Activated B cell treated with CpG ODN at 0.5 μM for 24 hours (primary cell): Measurements from ENCODE around the gene TXNIP. TPM values are rescaled to one million over a fixed set of nuclear protein-coding genes. Genes with fewer than 3 reads are reported as not detected.

ENCODE experiments used
- ATAC-seq: fragments of 200-7000 bp; cut with Tn5 transposase; one replicate; pipeline ENCODE4 v1.10.0; 2021; ENCODE audit warnings: low read depth, mild to moderate bottlenecking, moderate library complexity
- CTCF ChIA-PET: fragments of 350-600 bp; sonication (Branson Sonifier 250); formaldehyde crosslinking; loops from one replicate; lab custom pipeline; 2021; ENCODE audit warnings: antibody characterized with exemption; lab: Charles Lee
- POLR2A ChIA-PET: fragments of 350-600 bp; sonication (Branson Sonifier 250); formaldehyde crosslinking; loops from one replicate; lab custom pipeline; 2021; ENCODE audit warnings: antibody characterized with exemption; lab: Charles Lee
- DNase-seq: peaks from one replicate; pipeline ENCODE4 v3.0.0; 2022
- H3K27ac Mint-ChIP-seq: one replicate; pipeline ENCODE4 v1.8.0; 2020; ENCODE audit warnings: mixed read lengths
- H3K27me3 Mint-ChIP-seq: one replicate; pipeline ENCODE4 v1.8.0; 2021; ENCODE audit warnings: mixed read lengths
- H3K36me3 Mint-ChIP-seq: one replicate; pipeline ENCODE4 v1.8.0; 2021; ENCODE audit warnings: low read depth, mixed read lengths
- H3K4me1 Mint-ChIP-seq: one replicate; pipeline ENCODE4 v1.8.0; 2021; ENCODE audit warnings: mixed read lengths
- H3K4me3 Mint-ChIP-seq: one replicate; pipeline ENCODE4 v1.8.0; 2020; ENCODE audit warnings: mild to moderate bottlenecking, mixed read lengths
- H3K9me3 Mint-ChIP-seq: one replicate; pipeline ENCODE4 v1.8.0; 2020; ENCODE audit warnings: mixed read lengths
- intact Hi-C: fragments of 100-400 bp; cut with micrococcal nuclease; formaldehyde crosslinking; loops from one replicate; pipeline ENCODE4 v1.15.1; 2024
- total RNA-seq: library from RNA; stranded (reverse); gene quantifications from 2 replicates; pipeline ENCODE4 v1.2.3, GENCODE V29; 2022
- TF ChIP-seq, protein P1 (sequence below): fragments of 200-600 bp; IDR thresholded peaks from one replicate; pipeline ENCODE4 v1.8.0; 2022; ENCODE audit warnings: antibody characterized with exemption, mild to moderate bottlenecking

The TXNIP gene
- total RNA-seq, 1 donor from 2014 or later = 300 TPM

DNA sequence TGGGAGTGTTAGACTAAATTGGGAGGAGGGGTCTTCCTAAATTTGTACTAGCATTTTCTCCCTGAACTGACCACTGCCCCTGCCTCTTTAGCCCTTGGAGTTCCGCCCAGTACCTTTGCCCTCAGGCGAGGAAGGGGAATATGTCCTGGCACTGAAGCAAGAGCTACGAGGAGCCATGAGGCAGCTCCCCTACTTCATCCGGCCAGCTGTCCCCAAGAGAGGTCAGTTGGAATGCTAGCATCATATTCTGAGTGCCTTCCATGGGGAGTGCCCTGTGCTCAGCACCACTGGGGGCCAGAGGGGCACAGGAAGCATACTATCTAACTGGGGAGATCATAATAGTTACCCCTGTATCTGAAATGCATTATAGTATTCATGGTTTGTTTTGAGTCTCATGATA lies 21.2 kb downstream of the TXNIP start:
- DNase-seq (no peak), ATAC-seq (no peak)
- intact Hi-C loops = no loop called here
- ChIA-PET POLR2A (no interaction called here), CTCF (interaction anchor here (7.6 kb wide), 1 partner anchor 33 kb away, joined by 247 read pairs; no protein-coding TSS in a partner anchor)
- TF ChIP-seq, protein P1, sequence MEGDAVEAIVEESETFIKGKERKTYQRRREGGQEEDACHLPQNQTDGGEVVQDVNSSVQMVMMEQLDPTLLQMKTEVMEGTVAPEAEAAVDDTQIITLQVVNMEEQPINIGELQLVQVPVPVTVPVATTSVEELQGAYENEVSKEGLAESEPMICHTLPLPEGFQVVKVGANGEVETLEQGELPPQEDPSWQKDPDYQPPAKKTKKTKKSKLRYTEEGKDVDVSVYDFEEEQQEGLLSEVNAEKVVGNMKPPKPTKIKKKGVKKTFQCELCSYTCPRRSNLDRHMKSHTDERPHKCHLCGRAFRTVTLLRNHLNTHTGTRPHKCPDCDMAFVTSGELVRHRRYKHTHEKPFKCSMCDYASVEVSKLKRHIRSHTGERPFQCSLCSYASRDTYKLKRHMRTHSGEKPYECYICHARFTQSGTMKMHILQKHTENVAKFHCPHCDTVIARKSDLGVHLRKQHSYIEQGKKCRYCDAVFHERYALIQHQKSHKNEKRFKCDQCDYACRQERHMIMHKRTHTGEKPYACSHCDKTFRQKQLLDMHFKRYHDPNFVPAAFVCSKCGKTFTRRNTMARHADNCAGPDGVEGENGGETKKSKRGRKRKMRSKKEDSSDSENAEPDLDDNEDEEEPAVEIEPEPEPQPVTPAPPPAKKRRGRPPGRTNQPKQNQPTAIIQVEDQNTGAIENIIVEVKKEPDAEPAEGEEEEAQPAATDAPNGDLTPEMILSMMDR = no peak
- Mint-ChIP-seq H3K27ac (no peak overlapping the region), H3K9me3 (no peaks in the 10 kb centered on the region), H3K27me3 (no peaks in the 10 kb centered on the region), H3K4me3 (no peak overlapping the region), H3K36me3 (peaks cover 12% of the 10 kb centered on the region), H3K4me1 (peaks cover 2% of the 10 kb centered on the region)

DNA sequence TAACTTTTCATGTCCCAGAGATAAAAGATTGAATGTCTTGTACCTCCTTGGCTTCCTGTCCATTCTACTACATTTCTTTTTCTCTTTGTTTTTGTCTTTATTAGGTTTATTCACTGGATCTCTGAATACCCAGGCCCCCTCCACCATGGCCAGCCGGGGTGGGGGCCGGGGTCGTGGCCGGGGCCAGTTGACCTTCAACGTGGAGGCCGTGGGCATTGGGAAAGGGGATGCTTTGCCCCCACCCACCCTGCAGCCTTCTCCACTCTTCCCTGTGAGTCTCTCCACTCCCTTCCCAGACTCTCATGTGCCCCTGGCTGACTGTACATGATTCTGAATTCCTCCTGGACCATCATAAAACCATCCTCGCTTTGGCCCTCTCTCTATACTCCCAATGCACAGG lies 21.7 kb downstream of the TXNIP start:
- Mint-ChIP-seq H3K27ac (no peak overlapping the region), H3K27me3 (no peaks in the 10 kb centered on the region), H3K9me3 (no peaks in the 10 kb centered on the region), H3K4me1 (peaks cover 4% of the 10 kb centered on the region), H3K4me3 (no peak overlapping the region), H3K36me3 (peaks cover 12% of the 10 kb centered on the region)
- TF ChIP-seq, protein P1 = no peak
- ChIA-PET CTCF (no interaction called here), POLR2A (no interaction called here)
- ATAC-seq = no peak
- intact Hi-C loops = no loop called here
- no peak for DNase-seq

DNA sequence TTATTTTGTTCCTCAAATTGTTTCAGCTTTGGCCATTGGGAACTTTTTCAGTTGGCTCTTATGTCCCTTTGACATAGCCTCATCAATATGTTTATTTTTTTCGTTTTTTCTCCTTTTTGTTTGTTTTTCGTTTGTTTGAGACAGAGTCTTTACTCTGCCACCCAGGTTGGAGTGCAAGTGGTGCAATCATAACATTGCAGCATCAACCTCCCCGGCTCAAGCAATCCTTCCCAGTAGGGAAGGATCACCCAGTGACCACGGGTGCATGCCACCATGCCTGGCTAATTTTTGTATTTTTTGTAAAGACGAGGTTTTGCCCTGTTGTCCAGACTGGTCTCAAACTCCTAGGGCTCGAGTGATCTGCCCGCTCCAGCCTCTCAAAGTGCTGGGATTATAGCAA lies 23.8 kb downstream of the TXNIP start:
- DNase-seq = no peak
- intact Hi-C loops = no loop called here
- Mint-ChIP-seq H3K36me3 (peaks cover 16% of the 10 kb centered on the region), H3K4me3 (no peak overlapping the region), H3K9me3 (peaks cover under 1% of the 10 kb centered on the region), H3K27ac (no peak overlapping the region), H3K4me1 (peaks cover 10% of the 10 kb centered on the region), H3K27me3 (no peaks in the 10 kb centered on the region)
- CTCF ChIA-PET = interaction anchor here (0.8 kb wide), 1 partner anchor 61 kb away, joined by 3 read pairs; no protein-coding TSS in a partner anchor
- ATAC-seq = no peak
- TF ChIP-seq, protein P1 = no peak
- POLR2A ChIA-PET = interaction anchor here (1.3 to 1.6 kb wide), 3 partner anchors 8 to 45 kb away, joined by 3 to 6 read pairs (median 4); partner anchors contain the start of genes ANKRD34A, LIX1L, POLR3GL and RBM8A

DNA sequence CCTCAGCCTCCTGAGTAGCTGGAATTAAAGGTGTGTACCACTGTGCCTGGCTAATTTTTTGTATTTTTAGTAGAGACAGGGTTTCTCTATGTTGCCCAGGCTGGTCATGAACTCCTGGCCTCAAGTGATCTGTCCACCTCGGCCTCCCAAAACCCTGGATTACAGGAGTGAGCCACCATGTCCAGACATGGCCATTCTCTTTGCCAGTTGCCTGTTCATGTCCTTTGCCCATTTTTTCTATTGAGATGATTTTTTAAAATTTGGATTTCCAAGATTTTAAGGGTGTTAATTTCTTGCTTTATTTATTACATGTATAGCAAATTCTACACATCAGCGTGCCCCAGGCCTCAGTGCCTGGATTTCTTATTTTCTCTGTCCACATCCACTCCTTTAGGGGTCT lies 29.1 kb downstream of the TXNIP start:
- ChIA-PET POLR2A (interaction anchor here (0.6 to 4.6 kb wide), 6 partner anchors 10 to 84 kb away, joined by 3 to 34 read pairs (median 4); partner anchors contain the start of genes PEX11B, RBM8A and TXNIP), CTCF (interaction anchor here (0.7 to 1.4 kb wide), 2 partner anchors 10 to 40 kb away, joined by 3 read pairs; no protein-coding TSS in a partner anchor)
- Mint-ChIP-seq H3K36me3 (peaks cover 13% of the 10 kb centered on the region), H3K9me3 (peaks cover 2% of the 10 kb centered on the region), H3K4me3 (no peak overlapping the region), H3K4me1 (peaks cover 36% of the 10 kb centered on the region), H3K27ac (no peak overlapping the region), H3K27me3 (no peaks in the 10 kb centered on the region)
- no peak for DNase-seq
- no peak for ATAC-seq
- intact Hi-C loops = no loop called here
- TF ChIP-seq, protein P1 = no peak

DNA sequence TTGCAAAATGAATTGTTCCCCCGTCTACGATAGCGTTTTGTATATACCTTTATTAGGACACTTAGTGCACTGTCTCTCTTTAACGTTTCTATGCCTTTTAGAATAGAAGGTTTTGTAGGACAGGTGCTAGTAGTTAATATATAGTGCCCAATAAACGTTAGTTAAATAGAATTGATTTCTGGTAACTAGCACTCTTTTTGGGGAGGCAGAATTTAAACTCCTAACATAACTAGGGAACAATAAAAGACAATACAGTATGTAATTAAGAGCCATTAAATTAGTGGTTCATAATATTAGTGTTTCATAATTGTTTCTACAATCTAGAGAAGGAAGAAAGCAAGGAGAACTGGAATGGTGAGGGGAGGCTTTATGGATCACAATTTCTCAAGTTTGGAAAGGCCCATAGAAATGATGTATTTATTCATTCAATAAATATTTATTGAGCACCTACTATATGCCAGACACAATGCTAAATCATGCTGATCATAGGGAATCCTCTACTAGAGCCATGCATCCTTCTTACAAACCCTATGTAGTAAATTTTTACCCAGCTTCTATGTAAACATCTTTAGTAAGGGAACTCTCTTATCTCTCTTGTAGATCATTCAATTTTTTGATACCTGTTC lies 31.1 kb downstream of the TXNIP start:
- no peak for ATAC-seq
- no peak for DNase-seq
- intact Hi-C loops = loop anchor here (2.0 kb wide), 2 partner anchors 14 to 38 kb away; partner anchors contain the start of gene RBM8A
- Mint-ChIP-seq H3K27me3 (no peaks in the 10 kb centered on the region), H3K9me3 (peaks cover 2% of the 10 kb centered on the region), H3K36me3 (peaks cover 16% of the 10 kb centered on the region), H3K4me1 (peaks cover 45% of the 10 kb centered on the region), H3K27ac (peak overlapping the region; percentile 96), H3K4me3 (peak overlapping the region; percentile 97)
- ChIA-PET POLR2A (interaction anchor here (0.7 to 5.1 kb wide), 20 partner anchors 8 to 141 kb away, joined by 3 to 128 read pairs (median 8); partner anchors contain the start of genes LIX1L, NUDT17, PEX11B and PIAS3), CTCF (interaction anchor here (1.1 to 2.5 kb wide), 11 partner anchors 10 to 115 kb away, joined by 3 to 26 read pairs (median 4); partner anchors contain the start of genes PEX11B and RBM8A)
- TF ChIP-seq, protein P1 = no peak
